ENCODE data around the gene ASL.
"Not testable (repeated sequence)": the region's sequence is repeated elsewhere in the genome, so short reads cannot be mapped to it uniquely, and the experiment has no call there.

The ASL gene

GRCh38 chr7:66075590-66076461, at the start of gene ASL:
TSS of gene ASL (plus strand) at chr7:66075819. CDS start at chr7:66076082, 263 bp downstream.
- DNase-seq = no peak

GRCh38 chr7:66028342-66028741, 47.3 kb upstream of the ASL start:
- not testable (repeated sequence) for DNase-seq

GRCh38 chr7:66033471-66034385, 41.9 kb upstream of the ASL start:
- DNase-seq = no peak

GRCh38 chr7:66034436-66035010, 41.1 kb upstream of the ASL start:
- not testable (repeated sequence) for DNase-seq

- no peak for DNase-seq
These were observed 39.2 kb upstream of the ASL start for GRCh38 chr7:66036382-66036781.

- no peak for DNase-seq
These were observed 38.8 kb upstream of the ASL start for GRCh38 chr7:66036788-66037187.

GRCh38 chr7:66039094-66039670, 36.4 kb upstream of the ASL start:
- no peak for DNase-seq

- no peak for DNase-seq
These were observed 31.7 kb upstream of the ASL start for GRCh38 chr7:66043681-66044497.

- DNase-seq = not testable (repeated sequence)
These were observed 31.1 kb upstream of the ASL start for GRCh38 chr7:66044498-66044854.

GRCh38 chr7:66047426-66047825, 28.2 kb upstream of the ASL start:
- DNase-seq = no peak

GRCh38 chr7:66049886-66050285, 25.7 kb upstream of the ASL start:
- DNase-seq = not testable (repeated sequence)

GRCh38 chr7:66050337-66050957, 25.2 kb upstream of the ASL start:
- no peak for DNase-seq

- no peak for DNase-seq
These were observed 24.6 kb upstream of the ASL start for GRCh38 chr7:66050990-66051448.

GRCh38 chr7:66052447-66052846, 23.2 kb upstream of the ASL start:
- DNase-seq = no peak

- no peak for DNase-seq
These were observed 21.6 kb upstream of the ASL start for GRCh38 chr7:66054063-66054462.

GRCh38 chr7:66055321-66055956, 20.2 kb upstream of the ASL start:
- no peak for DNase-seq

GRCh38 chr7:66060796-66061195, 14.8 kb upstream of the ASL start:
- DNase-seq = no peak

- DNase-seq = no peak
These were observed 5.9 kb upstream of the ASL start for GRCh38 chr7:66069732-66070131.

GRCh38 chr7:66070222-66070621, 5.4 kb upstream of the ASL start:
- no peak for DNase-seq

- not testable (repeated sequence) for DNase-seq
These were observed 3.4 kb upstream of the ASL start for GRCh38 chr7:66072208-66072607.

Measured in NCI-H187 treated with DMSO at 0.1 percent for 48 hours (cell line).